Measurements from ENCODE around the gene CHN2. TPM values are rescaled to one million over a fixed set of nuclear protein-coding genes. Genes with fewer than 3 reads are reported as not detected.

CHN2 gene
- total and polyA plus RNA-seq, 2 donors (not counting 1 experiment from before 2014, with no cell fraction given): 0.86 to 1.4 TPM

GRCh38 chr7:29291723-29292618 lies 97.4 kb downstream of the CHN2 start:
- Mint-ChIP-seq H3K4me3 (no peak overlapping the region), H3K4me1 (peaks cover 32% of the 10 kb centered on the region), H3K9me3 (ENCODE audit: insufficient read depth) (no peaks in the 10 kb centered on the region), H3K27ac (no peak overlapping the region), H3K27me3 (no peaks in the 10 kb centered on the region)
- Histone ChIP-seq H3K36me3 (replicated peaks in 1 of 2; ENCODE audit: control extremely low read depth in 1 of 2, control insufficient read depth in 1 of 2, extremely low read depth in 1 of 2, insufficient read depth in 2 of 2, low read length in 1 of 2) (no peaks in the 10 kb centered on the region), H3K9ac (ENCODE audit: low read length) (no peak overlapping the region), H4K20me1 (ENCODE audit: control insufficient read depth, insufficient read depth, low read length, poor library complexity, severe bottlenecking) (no peaks in the 10 kb centered on the region), H3K4me1 (ENCODE audit: control insufficient read depth in 2 of 2, insufficient read depth in 2 of 2, low read length in 2 of 2) (peaks cover 13 to 28% of the 10 kb centered on the region in 2 donors), H3K4me2 (replicated peaks; ENCODE audit: low read depth, low read length, poor library complexity, severe bottlenecking) (no peak overlapping the region), H3K9me3 (ENCODE audit: control extremely low read depth in 1 of 3, control insufficient read depth in 2 of 3, insufficient read depth in 1 of 3, low read length in 2 of 3) (no peaks in the 10 kb centered on the region), H3K27ac (ENCODE audit: low read length in 2 of 2) (no peak overlapping the region), H3K27me3 (replicated peaks in 1 of 4; ENCODE audit: control extremely low read depth in 1 of 4, control insufficient read depth in 3 of 4, insufficient read depth in 4 of 4, low read length in 3 of 4) (no peaks in the 10 kb centered on the region), H3K79me2 (ENCODE audit: control insufficient read depth, insufficient read depth, low read length) (no peaks in the 10 kb centered on the region), H2AFZ (ENCODE audit: insufficient read depth, low read depth, low read length, poor library complexity, severe bottlenecking) (no peak overlapping the region), H3K4me3 (ENCODE audit: control extremely low read depth in 1 of 5, extremely low read depth in 1 of 5, insufficient read depth in 1 of 5, low read depth in 2 of 5, low read length in 4 of 5) (no peak overlapping the region)
- POLR2A ChIA-PET: no interaction called here
- no peak for ATAC-seq (ENCODE audit: low read depth)
- TF ChIP-seq EZH2 (IDR thresholded peaks at IDR 0.05; ENCODE audit: borderline replicate concordance, insufficient read depth, low read depth, low read length, poor library complexity, severe bottlenecking) (no peak), CTCF (IDR thresholded peaks at IDR 0.05) (no peak)
- no CpG with 5 or more reads among the region's 9 CpGs for WGBS (ENCODE audit: insufficient coverage)
- DNase-seq: no peak
- CTCF ChIA-PET: no interaction called here
- intact Hi-C loops (cut with micrococcal nuclease): no loop called here

Measured in B cell (primary cell).